ENCODE data around the gene ZNF691. TPM values are rescaled to one million over a fixed set of nuclear protein-coding genes. Genes with fewer than 3 reads are reported as not detected.

The ZNF691 gene
- total and polyA plus RNA-seq, 4 donors = 6.6 to 14.5 (median 8.3) TPM

- 97 to 98% methylated on average over 5 of the region's 5 CpGs for WGBS, 2 donors
- no peak overlapping the region for H3K4me3 ChIP-seq
- peaks cover 2 to 17% (median 6%) of the 10 kb centered on the region in 5 donors for H3K4me1 ChIP-seq (ENCODE audit: control insufficient read depth in 5 of 5, insufficient read depth in 5 of 5, low read length in 5 of 5)
These were observed 3.5 kb downstream of the ZNF691 start for GRCh38 chr1:42849944-42850343.

GRCh38 chr1:42851420-42851819 lies 5.0 kb downstream of the ZNF691 start:
- Histone ChIP-seq H3K36me3 (ENCODE audit: control insufficient read depth in 4 of 4, insufficient read depth in 4 of 4, low read length in 4 of 4) (peaks cover 9 to 25% (median 16%) of the 10 kb centered on the region in 4 donors), H3K27me3 (ENCODE audit: control insufficient read depth in 3 of 3, insufficient read depth in 3 of 3, low read length in 2 of 3) (no peaks in the 10 kb centered on the region), H3K9me3 (ENCODE audit: control insufficient read depth in 4 of 4, insufficient read depth in 3 of 4, low read length in 3 of 4) (peaks cover 0 to 9% (median 0%) of the 10 kb centered on the region in 4 donors), H3K9ac (ENCODE audit: insufficient read depth in 1 of 2, low read length in 2 of 2) (no peak overlapping the region), H3K27ac (ENCODE audit: low read depth in 1 of 2, low read length in 1 of 2) (no peak overlapping the region), H3K4me3 (no peak overlapping the region), H3K4me1 (ENCODE audit: control insufficient read depth in 5 of 5, insufficient read depth in 5 of 5, low read length in 5 of 5) (peaks cover 2 to 12% (median 6%) of the 10 kb centered on the region in 5 donors)
- TF ChIP-seq, protein P1, sequence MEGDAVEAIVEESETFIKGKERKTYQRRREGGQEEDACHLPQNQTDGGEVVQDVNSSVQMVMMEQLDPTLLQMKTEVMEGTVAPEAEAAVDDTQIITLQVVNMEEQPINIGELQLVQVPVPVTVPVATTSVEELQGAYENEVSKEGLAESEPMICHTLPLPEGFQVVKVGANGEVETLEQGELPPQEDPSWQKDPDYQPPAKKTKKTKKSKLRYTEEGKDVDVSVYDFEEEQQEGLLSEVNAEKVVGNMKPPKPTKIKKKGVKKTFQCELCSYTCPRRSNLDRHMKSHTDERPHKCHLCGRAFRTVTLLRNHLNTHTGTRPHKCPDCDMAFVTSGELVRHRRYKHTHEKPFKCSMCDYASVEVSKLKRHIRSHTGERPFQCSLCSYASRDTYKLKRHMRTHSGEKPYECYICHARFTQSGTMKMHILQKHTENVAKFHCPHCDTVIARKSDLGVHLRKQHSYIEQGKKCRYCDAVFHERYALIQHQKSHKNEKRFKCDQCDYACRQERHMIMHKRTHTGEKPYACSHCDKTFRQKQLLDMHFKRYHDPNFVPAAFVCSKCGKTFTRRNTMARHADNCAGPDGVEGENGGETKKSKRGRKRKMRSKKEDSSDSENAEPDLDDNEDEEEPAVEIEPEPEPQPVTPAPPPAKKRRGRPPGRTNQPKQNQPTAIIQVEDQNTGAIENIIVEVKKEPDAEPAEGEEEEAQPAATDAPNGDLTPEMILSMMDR (IDR thresholded peaks at IDR 0.05; ENCODE audit: control extremely low read depth, extremely low read depth) = no peak
- DNase-seq (no peak), ATAC-seq (ENCODE audit: insufficient read depth, low FRiP score) (no peak)
- WGBS, 2 donors = 98% methylated on average over 15 of the region's 15 CpGs

More at GRCh38 chr1:42849944-42850343, 3.5 kb downstream of the ZNF691 start:
- Histone ChIP-seq H3K27me3 (ENCODE audit: control insufficient read depth in 3 of 3, insufficient read depth in 3 of 3, low read length in 2 of 3) (no peaks in the 10 kb centered on the region), H3K9ac (ENCODE audit: insufficient read depth in 1 of 2, low read length in 2 of 2) (no peak overlapping the region), H3K36me3 (ENCODE audit: control insufficient read depth in 4 of 4, insufficient read depth in 4 of 4, low read length in 4 of 4) (peaks cover 9 to 25% (median 16%) of the 10 kb centered on the region in 4 donors), H3K9me3 (ENCODE audit: control insufficient read depth in 4 of 4, insufficient read depth in 3 of 4, low read length in 3 of 4) (peaks cover 0 to 9% (median 0%) of the 10 kb centered on the region in 4 donors), H3K27ac (ENCODE audit: low read depth in 1 of 2, low read length in 1 of 2) (no peak overlapping the region)
- DNase-seq (no peak), ATAC-seq (ENCODE audit: insufficient read depth, low FRiP score) (no peak)
- TF ChIP-seq, protein P1 (IDR thresholded peaks at IDR 0.05; ENCODE audit: control extremely low read depth, extremely low read depth) = no peak

- ATAC-seq (ENCODE audit: insufficient read depth, low FRiP score) (no peak), DNase-seq (no peak)
These were observed 5.7 kb downstream of the ZNF691 start for GRCh38 chr1:42851960-42852607.

More at GRCh38 chr1:42851960-42852607, 5.7 kb downstream of the ZNF691 start:
- Histone ChIP-seq H3K4me1 (ENCODE audit: control insufficient read depth in 5 of 5, insufficient read depth in 5 of 5, low read length in 5 of 5) (peaks cover 2 to 10% (median 5%) of the 10 kb centered on the region in 5 donors), H3K27ac (ENCODE audit: low read depth in 1 of 2, low read length in 1 of 2) (no peak overlapping the region), H3K9ac (ENCODE audit: insufficient read depth in 1 of 2, low read length in 2 of 2) (no peak overlapping the region), H3K9me3 (ENCODE audit: control insufficient read depth in 4 of 4, insufficient read depth in 3 of 4, low read length in 3 of 4) (peaks cover 0 to 9% (median 0%) of the 10 kb centered on the region in 4 donors), H3K4me3 (no peak overlapping the region), H3K27me3 (ENCODE audit: control insufficient read depth in 3 of 3, insufficient read depth in 3 of 3, low read length in 2 of 3) (no peaks in the 10 kb centered on the region), H3K36me3 (ENCODE audit: control insufficient read depth in 4 of 4, insufficient read depth in 4 of 4, low read length in 4 of 4) (peaks cover 9 to 25% (median 16%) of the 10 kb centered on the region in 4 donors)
- 85 to 93% methylated on average over 2 of the region's 2 CpGs for WGBS, 2 donors
- TF ChIP-seq, protein P1 (IDR thresholded peaks at IDR 0.05; ENCODE audit: control extremely low read depth, extremely low read depth) = no peak
